ENCODE measurements around the gene STUM. TPM values are rescaled to one million over a fixed set of nuclear protein-coding genes. Genes with fewer than 3 reads are reported as not detected.

Gene STUM
- total and polyA plus RNA-seq, 10 of the 15 experiments (the other 5 are each of a cell fraction or from before 2014, with no cell fraction given) = under 0.01 to 0.15 (median 0.09) TPM; not detected in 5

- intact Hi-C loops (cut with micrococcal nuclease; ENCODE audit: unreplicated experiment) = no loop called here
- no peak for TF ChIP-seq ZBTB11 (CRISPR knock-in tag; IDR thresholded peaks at IDR 0.05)
- TF ChIP-seq TAF1 (IDR thresholded peaks at IDR 0.05; ENCODE audit: borderline replicate concordance, low read depth, low read length) = no peak
- TF ChIP-seq IKZF2 (IDR thresholded peaks at IDR 0.05) = no peak
- TF ChIP-seq FOXM1 (IDR thresholded peaks at IDR 0.05; ENCODE audit: low read depth, low read length) = no peak
- no peak for TF ChIP-seq SUZ12 (IDR thresholded peaks at IDR 0.05; ENCODE audit: unreplicated experiment)
- no peak for TF ChIP-seq POLR2A (IDR thresholded peaks at IDR 0.05; ENCODE audit: low read depth, low read length)
- TF ChIP-seq SREBF2 (IDR thresholded peaks at IDR 0.05; ENCODE audit: low read length) = no peak
- no peak for TF ChIP-seq BRCA1 (IDR thresholded peaks at IDR 0.05; ENCODE audit: low read depth, low read length)
- FAIRE-seq = no peak
- Histone ChIP-seq H3K27me3 (replicated peaks in 1 of 2; ENCODE audit: control insufficient read depth in 2 of 2, insufficient read depth in 2 of 2, low read length in 1 of 2) (no peaks in the 10 kb centered on the region), H3K9me3 (replicated peaks; ENCODE audit: control insufficient read depth, insufficient read depth, low read length) (no peaks in the 10 kb centered on the region), H3K79me2 (ENCODE audit: control insufficient read depth, insufficient read depth, low read length) (no peaks in the 10 kb centered on the region; the same call in 1 of the 2 replicates), H3K36me3 (ENCODE audit: control insufficient read depth in 2 of 2, insufficient read depth in 2 of 2, low read length in 1 of 2) (peaks cover 7 to 29% of the 10 kb centered on the region in 2 experiments; a peak in 3 of 4 replicates), H4K20me1 (ENCODE audit: control insufficient read depth, insufficient read depth) (no peaks in the 10 kb centered on the region), H3K4me1 (ENCODE audit: control insufficient read depth, insufficient read depth, low read length) (peaks cover 24% of the 10 kb centered on the region), H3K4me2 (ENCODE audit: control insufficient read depth, insufficient read depth) (no peak overlapping the region), H3K27ac (ENCODE audit: control insufficient read depth, insufficient read depth) (no peak overlapping the region), H3K4me3 (no peak overlapping the region), H2AFZ (ENCODE audit: control insufficient read depth, low read depth, low read length) (no peak overlapping the region), H3K9ac (ENCODE audit: control insufficient read depth, insufficient read depth, low read length) (no peak overlapping the region)
- ChIA-PET RAD21 (ENCODE audit: unreplicated experiment) (no interaction called here), POLR2A (no interaction called here), CTCF (interaction anchor here (0.6 to 0.8 kb wide), 2 partner anchors 13 to 98 kb away, joined by 3 read pairs; no protein-coding TSS in a partner anchor), SMC1A (ENCODE audit: uncharacterized antibody, unreplicated experiment) (interaction anchor here (1.3 kb wide), 1 partner anchor 49 kb away, joined by 3 read pairs; no protein-coding TSS in a partner anchor)
- no peak for DNase-seq (ENCODE audit: low read depth, low spot score)
- no TSS peak for BruUV-seq (replicated peaks)
- WGBS (ENCODE audit: insufficient coverage, insufficient replicate concordance, low lambda C conversion rate, missing lambda C conversion rate) = 92% methylated on average over 18 of the region's 18 CpGs
- ATAC-seq = no peak
- in situ Hi-C loops (cut with MboI) = no loop called here
Observed at GRCh38 chr1:226639631-226640061, 91.1 kb downstream of the STUM start.
